B cell (primary cell): ENCODE data around the gene LHFPL4. TPM values are rescaled to one million over a fixed set of nuclear protein-coding genes. Genes with fewer than 3 reads are reported as not detected.

Source experiments
- ATAC-seq: fragments of 200-7000 bp; cut with Tn5 transposase; one replicate; pipeline ENCODE4 v1.10.0; 2021; ENCODE audit warnings: low read depth, mild to moderate bottlenecking, moderate number of reproducible peaks, moderate library complexity
- CTCF ChIA-PET: fragments of 350-600 bp; sonication (Branson Sonifier 250); formaldehyde crosslinking; loops from one replicate; lab custom pipeline; 2021; ENCODE audit warnings: antibody characterized with exemption, inconsistent platforms; lab: Charles Lee
- POLR2A ChIA-PET: fragments of 350-600 bp; sonication (Branson Sonifier 250); formaldehyde crosslinking; loops from one replicate; lab custom pipeline; 2021; ENCODE audit warnings: antibody characterized with exemption; lab: Charles Lee
- DNase-seq: peaks from one replicate; pipeline ENCODE4 v3.0.0; 2013
- H2AFZ ChIP-seq: 2 replicates; pipeline ENCODE4 v1.6.1; 2012; ENCODE audit warnings: mild to moderate bottlenecking, low read depth, low read length; ENCODE audit not compliant: insufficient read depth, poor library complexity, severe bottlenecking
- H3K27ac ChIP-seq, 2 donors: 1 replicate in 1 of 2; 2 replicates in 1 of 2; pipeline ENCODE4 v1.5.1; 2012 to 2013; ENCODE audit warnings: low read length in 2 of 2, mild to moderate bottlenecking in 2 of 2, moderate library complexity in 1 of 2
- H3K27me3 ChIP-seq, 4 experiments: fragments of 200-600 bp in 1 of 4; sonication (generic) in 1 of 4; replicated peaks in 1 of 4; 1 replicate in 2 of 4; 2 replicates in 2 of 4; pipeline versions ENCODE4 v1.6.1 to v1.7.0; 2013 to 2016; ENCODE audit warnings: low read length in 3 of 4, mild to moderate bottlenecking in 2 of 4, mixed read lengths in 1 of 4, moderate library complexity in 1 of 4; ENCODE audit not compliant: insufficient read depth in 4 of 4, control insufficient read depth in 3 of 4; ENCODE audit errors: control extremely low read depth in 1 of 4
- H3K36me3 ChIP-seq, 2 experiments: replicated peaks in 1 of 2; 1 replicate in 1 of 2; 2 replicates in 1 of 2; pipeline versions ENCODE4 v1.6.1 to v1.7.1; 2013; ENCODE audit warnings: low read length in 1 of 2; ENCODE audit not compliant: insufficient read depth in 2 of 2, control insufficient read depth in 1 of 2; ENCODE audit errors: control extremely low read depth in 1 of 2, extremely low read depth in 1 of 2
- H3K4me1 ChIP-seq, 2 donors: fragments of 200-600 bp in 1 of 2; sonication (generic) in 1 of 2; 1 replicate in 1 of 2; 2 replicates in 1 of 2; pipeline versions ENCODE4 v1.5.1 to v1.6.1; 2013 to 2017; ENCODE audit warnings: low read length in 2 of 2; ENCODE audit not compliant: control insufficient read depth in 2 of 2, insufficient read depth in 2 of 2
- H3K4me2 ChIP-seq: replicated peaks from 2 replicates; pipeline ENCODE3; 2012; ENCODE audit warnings: mild to moderate bottlenecking, low read depth, low read length; ENCODE audit not compliant: poor library complexity, severe bottlenecking
- H3K4me3 ChIP-seq, 5 experiments: fragments of 200-600 bp in 1 of 5; sonication (generic) in 1 of 5; 1 replicate in 3 of 5; 2 replicates in 2 of 5; pipeline versions ENCODE4 v1.5.1 to v1.7.0; 2011 to 2016; ENCODE audit warnings: low read length in 4 of 5, mild to moderate bottlenecking in 4 of 5, low read depth in 2 of 5, control low read depth in 1 of 5, moderate library complexity in 1 of 5; ENCODE audit not compliant: insufficient read depth in 1 of 5; ENCODE audit errors: control extremely low read depth in 1 of 5, extremely low read depth in 1 of 5
- H3K79me2 ChIP-seq: fragments of 200-600 bp; sonication (generic); one replicate; pipeline ENCODE4 v1.6.0; 2016; ENCODE audit warnings: low read length; ENCODE audit not compliant: control insufficient read depth, insufficient read depth
- H3K9ac ChIP-seq: fragments of 200-600 bp; sonication (generic); 2 replicates; pipeline ENCODE4 v1.6.1; 2017; ENCODE audit warnings: mild to moderate bottlenecking, low read length, moderate library complexity
- H3K9me3 ChIP-seq, 3 donors: one replicate each; pipeline versions ENCODE4 v1.6.1 to v1.7.1; 2013; ENCODE audit warnings: low read length in 2 of 3; ENCODE audit not compliant: control insufficient read depth in 2 of 3, insufficient read depth in 1 of 3; ENCODE audit errors: control extremely low read depth in 1 of 3
- H4K20me1 ChIP-seq: 2 replicates; pipeline ENCODE4 v1.6.0; 2012; ENCODE audit warnings: mild to moderate bottlenecking, low read length; ENCODE audit not compliant: insufficient read depth, control insufficient read depth, poor library complexity, severe bottlenecking
- H3K27ac Mint-ChIP-seq: one replicate; pipeline ENCODE4 v1.8.0; 2021; ENCODE audit warnings: mixed read lengths
- H3K27me3 Mint-ChIP-seq: one replicate; pipeline ENCODE4 v1.8.0; 2021; ENCODE audit warnings: mixed read lengths
- H3K4me1 Mint-ChIP-seq: one replicate; pipeline ENCODE4 v1.8.0; 2021; ENCODE audit warnings: mixed read lengths
- H3K4me3 Mint-ChIP-seq: one replicate; pipeline ENCODE4 v1.8.0; 2021; ENCODE audit warnings: mixed read lengths
- H3K9me3 Mint-ChIP-seq: one replicate; pipeline ENCODE4 v1.8.0; 2022; ENCODE audit warnings: mixed read lengths; ENCODE audit not compliant: insufficient read depth
- CTCF ChIP-seq: fragments of 200-600 bp; IDR thresholded peaks from one replicate; pipeline ENCODE4 v1.8.0; 2022; ENCODE audit warnings: antibody characterized with exemption, mild to moderate bottlenecking
- EZH2 ChIP-seq: IDR thresholded peaks from 2 replicates; pipeline ENCODE4 v1.6.1; 2012; ENCODE audit warnings: borderline replicate concordance, low read depth, mild to moderate bottlenecking, moderate library complexity, low read length; ENCODE audit not compliant: insufficient read depth, poor library complexity, severe bottlenecking
- WGBS: methylation state at CpG from one replicate; pipeline ENCODE4 v1.1.5; 2013; ENCODE audit warnings: missing lambda C conversion rate; ENCODE audit not compliant: insufficient coverage; 5-methylcytosine and 5-hydroxymethylcytosine counted together
- intact Hi-C: fragments of 100-400 bp; cut with micrococcal nuclease; formaldehyde crosslinking; loops from one replicate; pipeline ENCODE4 v1.10.0; 2022
- polyA plus RNA-seq: library from polyadenylated mRNA; depleted of rRNA; stranded (reverse); fragments of >200 nt; gene quantifications from 2 replicates; pipeline ENCODE4 v1.2.3, GENCODE V29; 2012
- total RNA-seq, 2 donors: library from RNA; stranded (reverse); fragments of 120-200 nt in 1 of 2; gene quantifications; 1 replicate in 1 of 2; 2 replicates in 1 of 2; pipeline versions ENCODE4 v1.2.3 to v1.2.4, GENCODE V29; 2013 to 2022

The LHFPL4 gene
- total and polyA plus RNA-seq, 2 donors (not counting 1 experiment from before 2014, with no cell fraction given) = not detected

GRCh38 chr3:9590282-9590791 lies 36.7 kb upstream of the LHFPL4 start:
- no peak for ATAC-seq
- no peaks in the 10 kb centered on the region for H3K9me3 ChIP-seq
- H3K27ac ChIP-seq = no peak overlapping the region
- H3K4me2 ChIP-seq = no peak overlapping the region
- no peaks in the 10 kb centered on the region for H3K27me3 ChIP-seq
- Mint-ChIP-seq H3K27me3 (peaks cover 18% of the 10 kb centered on the region), H3K4me3 (no peak overlapping the region), H3K27ac (no peak overlapping the region), H3K4me1 (no peaks in the 10 kb centered on the region), H3K9me3 (no peaks in the 10 kb centered on the region)
- no peak overlapping the region for H2AFZ ChIP-seq
- no peaks in the 10 kb centered on the region for H4K20me1 ChIP-seq
- no peaks in the 10 kb centered on the region for H3K36me3 ChIP-seq
- TF ChIP-seq EZH2 = no peak
- TF ChIP-seq CTCF = no peak
- H3K9ac ChIP-seq = no peak overlapping the region
- H3K79me2 ChIP-seq = no peaks in the 10 kb centered on the region
- DNase-seq = no peak
- CTCF ChIA-PET = no interaction called here
- intact Hi-C loops = no loop called here
- POLR2A ChIA-PET = no interaction called here
- H3K4me1 ChIP-seq = no peaks in the 10 kb centered on the region
- 13% methylated on average over 3 of the region's 8 CpGs for WGBS
- no peak overlapping the region for H3K4me3 ChIP-seq

- Histone ChIP-seq H3K9me3 (peaks cover 0 to 7% (median 0%) of the 10 kb centered on the region in 3 donors), H4K20me1 (no peaks in the 10 kb centered on the region), H3K79me2 (no peaks in the 10 kb centered on the region), H3K4me3 (no peak overlapping the region), H3K4me2 (no peak overlapping the region), H3K27me3 (no peaks in the 10 kb centered on the region), H3K27ac (no peak overlapping the region), H3K9ac (no peak overlapping the region), H3K36me3 (no peaks in the 10 kb centered on the region), H3K4me1 (no peaks in the 10 kb centered on the region), H2AFZ (no peak overlapping the region)
- WGBS = 90% methylated on average over 1 of the region's 1 CpG
- H3K4me3 Mint-ChIP-seq = no peak overlapping the region
- no peaks in the 10 kb centered on the region for H3K4me1 Mint-ChIP-seq
- CTCF ChIA-PET = no interaction called here
- no peak for TF ChIP-seq CTCF
- no peak for TF ChIP-seq EZH2
- no peak overlapping the region for H3K27ac Mint-ChIP-seq
- ATAC-seq = no peak
- peaks cover 4% of the 10 kb centered on the region for H3K27me3 Mint-ChIP-seq
- intact Hi-C loops = no loop called here
- H3K9me3 Mint-ChIP-seq = no peaks in the 10 kb centered on the region
- POLR2A ChIA-PET = no interaction called here
- DNase-seq = no peak
These were observed 30.2 kb upstream of the LHFPL4 start for GRCh38 chr3:9583792-9584191.
